ENCODE data around the gene TNRC6C.

Gene TNRC6C, protein sequence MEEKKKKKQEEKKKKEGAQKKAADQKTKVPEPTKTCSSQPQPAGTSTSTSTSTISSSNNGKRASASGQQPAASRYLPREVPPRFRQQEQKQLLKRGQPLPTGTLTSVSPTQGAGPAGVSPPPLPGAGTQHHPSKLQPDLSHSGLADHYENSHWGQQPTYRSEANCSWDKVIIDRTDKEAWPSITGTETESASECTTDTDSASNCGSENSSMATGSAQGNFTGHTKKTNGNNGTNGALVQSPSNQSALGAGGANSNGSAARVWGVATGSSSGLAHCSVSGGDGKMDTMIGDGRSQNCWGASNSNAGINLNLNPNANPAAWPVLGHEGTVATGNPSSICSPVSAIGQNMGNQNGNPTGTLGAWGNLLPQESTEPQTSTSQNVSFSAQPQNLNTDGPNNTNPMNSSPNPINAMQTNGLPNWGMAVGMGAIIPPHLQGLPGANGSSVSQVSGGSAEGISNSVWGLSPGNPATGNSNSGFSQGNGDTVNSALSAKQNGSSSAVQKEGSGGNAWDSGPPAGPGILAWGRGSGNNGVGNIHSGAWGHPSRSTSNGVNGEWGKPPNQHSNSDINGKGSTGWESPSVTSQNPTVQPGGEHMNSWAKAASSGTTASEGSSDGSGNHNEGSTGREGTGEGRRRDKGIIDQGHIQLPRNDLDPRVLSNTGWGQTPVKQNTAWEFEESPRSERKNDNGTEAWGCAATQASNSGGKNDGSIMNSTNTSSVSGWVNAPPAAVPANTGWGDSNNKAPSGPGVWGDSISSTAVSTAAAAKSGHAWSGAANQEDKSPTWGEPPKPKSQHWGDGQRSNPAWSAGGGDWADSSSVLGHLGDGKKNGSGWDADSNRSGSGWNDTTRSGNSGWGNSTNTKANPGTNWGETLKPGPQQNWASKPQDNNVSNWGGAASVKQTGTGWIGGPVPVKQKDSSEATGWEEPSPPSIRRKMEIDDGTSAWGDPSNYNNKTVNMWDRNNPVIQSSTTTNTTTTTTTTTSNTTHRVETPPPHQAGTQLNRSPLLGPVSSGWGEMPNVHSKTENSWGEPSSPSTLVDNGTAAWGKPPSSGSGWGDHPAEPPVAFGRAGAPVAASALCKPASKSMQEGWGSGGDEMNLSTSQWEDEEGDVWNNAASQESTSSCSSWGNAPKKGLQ (N-terminal part only)

DNA sequence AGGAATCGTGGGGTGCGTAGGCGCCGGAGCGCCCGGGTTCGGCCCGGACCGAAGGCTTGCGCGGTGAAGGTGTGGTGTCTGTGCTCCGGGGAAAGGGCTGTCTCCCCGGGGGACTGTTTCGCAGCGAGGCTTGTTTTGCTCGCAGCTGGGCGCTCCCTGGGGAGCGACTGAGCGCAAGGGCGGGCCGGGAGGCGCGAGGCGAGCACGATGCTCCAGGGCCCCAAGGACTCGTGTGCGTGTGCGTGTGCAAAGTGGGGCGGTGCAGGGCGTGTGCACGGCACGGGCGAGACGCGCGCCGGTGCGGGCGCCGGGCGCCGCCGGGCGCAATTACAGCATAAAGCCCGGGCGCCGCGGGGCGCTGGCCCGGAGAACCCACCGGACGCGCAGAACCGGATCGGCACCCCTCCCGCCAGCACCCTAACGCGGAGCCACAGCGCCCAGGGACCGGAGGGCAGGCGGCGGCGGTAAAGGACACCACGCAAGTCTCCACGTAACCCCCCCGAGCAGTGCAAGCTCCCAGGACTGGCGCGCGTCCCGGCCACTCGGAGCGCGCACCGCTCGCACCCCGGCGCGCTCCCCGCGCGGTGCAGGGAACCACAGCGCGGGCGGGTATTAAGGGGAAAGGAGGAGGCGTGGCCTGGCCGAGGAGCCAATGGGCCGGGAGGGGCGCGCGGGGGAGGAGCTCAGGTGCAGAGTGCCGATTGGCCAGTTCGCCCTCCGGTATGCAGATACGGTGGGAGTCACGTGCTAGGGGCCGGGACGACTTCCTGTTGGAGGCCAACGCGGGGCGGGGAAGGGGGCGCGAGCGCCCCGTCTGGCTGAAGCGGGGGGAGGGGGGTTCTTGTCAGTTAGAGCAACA, at the start of gene TNRC6C:
TSS of gene TNRC6C (plus strand) at position 847 of the 859 bp plus-strand sequence. CDS start 45,504 bp downstream, outside the sequence.
- DNase-seq (ENCODE audit: low spot score), result peak; percentile 100

DNA sequence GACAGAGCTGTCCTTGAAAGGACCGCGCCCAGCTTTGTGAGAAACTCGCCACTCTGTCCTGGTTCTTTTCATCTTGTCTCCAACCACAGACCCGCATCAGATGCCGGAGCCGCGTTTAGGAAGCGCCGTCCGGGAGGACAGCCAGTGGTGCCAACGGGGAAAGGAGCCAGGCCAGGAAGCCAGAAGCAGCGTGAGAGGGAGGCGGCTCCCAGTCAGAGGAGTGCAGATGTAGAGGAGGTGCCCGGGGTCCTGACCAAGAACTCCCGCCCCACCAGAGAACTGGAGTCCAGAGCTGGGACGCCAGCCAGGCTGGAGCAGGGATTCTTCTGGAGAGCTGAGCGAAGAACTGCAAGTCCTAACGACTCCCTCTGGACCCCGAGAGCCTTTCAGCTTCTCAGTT, 49.3 kb upstream of the TNRC6C start:
- DNase-seq (ENCODE audit: low spot score), result no peak

DNA sequence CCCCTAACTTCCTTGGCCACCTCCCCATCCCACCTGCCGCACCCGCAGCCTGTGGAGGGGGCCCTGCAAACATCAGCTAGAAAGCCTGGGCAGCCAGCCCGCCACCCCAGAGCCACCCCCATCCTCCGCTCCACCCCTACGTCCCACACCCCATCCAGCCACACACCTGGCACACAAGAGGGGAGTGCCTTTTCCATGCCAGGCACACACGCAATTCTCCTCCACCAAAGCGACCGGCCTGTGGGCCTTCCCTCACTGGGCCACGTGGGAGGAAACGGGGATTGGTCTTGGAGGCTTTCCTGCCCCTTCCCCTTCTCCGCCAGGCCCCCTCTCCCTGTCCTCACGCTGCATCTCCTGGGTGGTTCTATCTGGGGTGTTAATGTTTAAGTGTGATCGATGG, 48.7 kb upstream of the TNRC6C start:
- no peak for DNase-seq (ENCODE audit: low spot score)

DNA sequence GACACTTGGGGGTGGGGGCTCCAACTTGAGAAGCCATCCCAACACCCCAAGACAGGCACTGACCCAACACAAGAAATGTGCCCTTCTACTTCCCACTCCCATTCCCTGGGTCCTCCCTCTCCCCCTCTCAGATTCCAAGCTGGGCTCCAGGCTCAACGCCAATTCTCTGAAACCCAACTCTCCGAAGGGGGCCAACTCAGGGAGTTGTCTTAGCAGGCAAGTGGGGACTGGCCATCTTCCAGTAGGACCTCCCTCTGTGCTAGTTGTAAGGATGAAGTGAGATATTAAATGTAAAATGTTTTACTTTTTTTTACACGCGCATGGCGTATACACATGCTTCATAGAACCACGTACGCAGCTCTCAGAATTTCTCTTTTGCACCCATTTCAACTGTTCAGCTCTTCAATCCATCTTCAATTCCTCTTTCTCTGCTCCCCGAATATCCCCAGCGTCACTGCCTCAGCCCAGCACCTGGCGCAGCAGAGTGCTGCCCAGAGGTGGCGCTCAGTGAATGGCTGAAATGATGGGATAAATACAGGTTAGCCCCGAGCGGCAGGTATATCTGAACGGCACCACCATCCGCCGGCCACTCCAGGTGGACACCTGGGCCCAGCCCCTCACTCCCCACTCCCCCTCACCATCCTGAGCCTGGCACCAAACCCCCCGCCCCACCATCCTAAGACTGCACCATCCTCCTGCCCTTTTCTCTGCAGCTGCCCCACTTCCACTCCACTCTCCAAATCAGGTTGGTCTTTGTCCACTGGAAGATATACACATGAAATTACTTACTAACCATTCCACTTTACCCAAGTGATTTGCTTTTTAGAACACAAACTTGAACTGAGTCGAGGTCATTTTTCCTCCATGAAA, 43.9 kb upstream of the TNRC6C start:
- no peak for DNase-seq (ENCODE audit: low spot score)

DNA sequence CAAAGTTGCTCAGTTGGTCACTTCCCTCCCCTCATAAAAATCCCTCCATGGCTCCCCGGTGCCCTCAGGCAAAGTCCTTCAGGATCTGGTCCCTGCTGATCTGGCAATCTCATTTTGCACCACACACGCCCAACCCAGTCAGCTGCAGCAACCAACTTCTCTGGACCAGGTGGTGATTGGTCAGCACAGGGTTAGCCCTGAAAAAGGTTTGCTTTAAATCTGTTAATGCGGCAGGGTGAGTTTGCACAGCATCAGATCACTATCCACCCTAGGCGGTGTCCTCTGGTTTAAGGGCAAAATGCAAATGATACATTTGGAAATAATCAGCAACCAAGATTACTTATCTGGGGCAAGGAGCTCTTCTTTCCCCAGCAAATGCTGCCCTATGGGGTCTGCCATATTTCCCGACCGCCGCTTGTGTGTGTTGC, 42.9 kb upstream of the TNRC6C start:
- DNase-seq (ENCODE audit: low spot score), result no peak

DNA sequence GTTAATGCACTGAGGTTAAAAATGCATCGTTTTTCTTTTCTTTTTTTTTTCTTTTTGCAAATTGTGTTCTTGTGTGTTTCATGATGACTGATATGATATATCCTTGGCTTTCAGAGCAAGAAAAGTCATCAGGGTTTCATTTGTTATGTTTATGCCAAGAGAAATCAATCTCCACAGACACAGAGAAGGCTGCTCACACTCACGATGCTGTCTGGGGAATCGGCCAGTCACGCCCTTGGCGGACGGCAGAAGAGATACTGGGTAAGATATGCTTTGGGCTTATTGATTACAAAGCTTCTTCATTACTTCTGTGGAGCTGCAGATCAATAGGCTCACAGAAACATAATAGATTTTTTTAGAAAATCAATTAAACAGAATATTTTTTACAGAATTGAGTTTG, 42.2 kb upstream of the TNRC6C start:
- no peak for DNase-seq (ENCODE audit: low spot score)

DNA sequence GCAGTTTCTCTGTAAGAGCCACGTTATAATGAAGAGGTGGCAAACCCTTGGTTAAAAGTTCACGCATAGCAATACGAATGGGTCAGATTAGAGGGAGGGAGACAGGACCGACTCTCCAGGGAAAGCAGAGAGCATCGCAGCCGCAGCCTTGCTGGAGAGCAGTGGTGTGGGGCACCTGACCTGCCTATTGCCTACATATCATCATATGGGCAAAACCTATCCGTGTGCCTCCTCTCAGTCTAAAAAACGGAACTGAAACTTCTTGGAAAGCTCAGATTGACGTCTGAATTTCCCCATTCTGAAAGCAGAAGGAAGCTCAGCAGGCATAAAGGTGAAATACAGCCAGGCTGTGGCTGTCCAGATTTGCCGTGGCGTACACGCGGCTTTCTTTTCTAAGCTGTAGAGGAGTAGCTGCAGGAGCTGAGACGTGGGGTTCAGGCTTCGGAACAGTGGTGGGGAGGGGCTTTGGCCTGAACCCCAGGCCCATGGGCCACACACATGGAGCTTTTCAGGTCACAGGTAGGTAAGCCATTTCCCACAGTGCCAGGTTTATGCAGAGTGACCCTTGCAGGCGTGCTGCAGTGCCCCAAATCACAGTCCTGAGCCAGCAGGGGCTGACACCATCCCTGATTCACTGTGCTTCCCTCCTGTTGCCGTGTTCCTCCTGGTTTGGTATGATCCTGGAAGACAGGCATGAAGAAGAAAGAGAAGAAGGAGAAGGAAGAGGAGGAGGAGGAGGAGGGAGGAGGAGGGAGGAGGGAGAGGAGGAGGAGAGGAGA, 41.6 kb upstream of the TNRC6C start:
- peak; percentile 43 for DNase-seq (ENCODE audit: low spot score)

DNA sequence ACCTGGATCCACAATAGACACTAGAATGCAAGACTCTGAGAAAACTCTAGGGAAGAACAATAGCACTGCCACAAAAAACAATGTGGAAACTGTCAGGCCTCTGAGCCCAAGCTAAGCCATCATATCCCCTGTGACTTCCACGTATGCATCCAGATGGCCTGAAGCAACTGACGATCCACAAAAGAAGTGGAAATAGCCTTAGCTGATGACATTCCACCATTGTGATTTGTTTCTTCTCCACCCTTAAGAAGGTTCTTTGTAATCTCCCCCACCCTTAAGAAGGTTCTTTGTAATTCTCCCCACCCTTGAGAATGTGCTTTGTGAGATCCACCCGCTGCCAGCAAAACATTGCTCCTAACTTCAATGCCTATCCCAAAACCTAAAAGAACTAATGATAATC, 39.2 kb upstream of the TNRC6C start:
- no peak for DNase-seq (ENCODE audit: low spot score)

DNA sequence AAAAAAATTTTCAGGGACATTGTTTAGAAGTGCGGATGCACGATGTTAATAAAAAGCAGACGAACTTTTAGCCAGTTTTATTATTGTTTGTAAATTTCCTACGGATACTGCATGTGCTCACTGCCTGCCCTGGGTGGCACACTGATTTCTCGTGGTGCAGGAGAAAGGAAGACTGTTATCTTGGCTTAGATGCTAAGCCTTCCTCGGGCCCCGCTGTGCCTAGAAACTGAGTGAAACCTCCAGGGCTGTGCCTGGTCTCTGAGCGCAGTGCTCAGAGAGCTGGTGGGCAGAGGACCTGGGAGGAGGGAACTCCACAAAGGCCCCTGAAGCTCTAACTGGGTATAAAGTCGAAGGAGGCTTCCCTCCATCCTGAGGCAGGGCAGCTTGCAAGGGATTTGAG, 35.4 kb upstream of the TNRC6C start:
- DNase-seq (ENCODE audit: low spot score), result no peak

DNA sequence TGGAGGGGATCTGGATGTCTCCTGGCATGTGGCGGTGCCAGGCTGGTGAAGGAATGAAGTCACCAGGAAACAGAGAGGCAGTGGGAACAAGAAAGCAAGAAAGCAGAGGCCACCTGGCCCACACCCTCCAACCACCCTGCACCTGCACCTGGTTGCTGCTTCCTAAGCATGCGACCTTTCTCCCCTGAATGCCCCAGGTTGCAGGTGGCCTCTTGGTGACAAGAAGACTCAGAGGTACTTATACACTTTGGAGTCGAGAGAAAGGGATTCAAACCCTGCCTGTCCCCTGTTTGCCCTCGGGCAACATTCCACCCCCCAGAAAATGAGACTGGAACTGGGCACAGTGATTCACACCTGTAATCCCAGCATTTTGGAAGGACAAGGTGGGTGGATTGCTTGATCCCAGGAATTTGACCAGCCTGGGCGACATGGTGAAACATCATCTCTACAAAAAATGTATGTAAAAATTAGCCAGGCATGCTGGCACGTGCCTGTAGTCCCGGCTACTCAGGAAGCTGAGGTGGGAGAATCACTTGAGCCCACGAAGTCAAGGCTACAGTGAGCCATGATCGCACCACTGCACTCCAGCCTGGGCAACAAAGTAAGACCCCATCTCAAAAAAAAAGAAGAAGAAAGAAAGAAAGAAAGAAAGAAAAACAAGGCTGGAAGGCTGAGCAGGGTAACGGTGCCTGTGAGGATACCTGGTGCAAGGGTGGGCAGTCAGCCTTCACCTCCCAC, 34.6 kb upstream of the TNRC6C start:
- no peak for DNase-seq (ENCODE audit: low spot score)

DNA sequence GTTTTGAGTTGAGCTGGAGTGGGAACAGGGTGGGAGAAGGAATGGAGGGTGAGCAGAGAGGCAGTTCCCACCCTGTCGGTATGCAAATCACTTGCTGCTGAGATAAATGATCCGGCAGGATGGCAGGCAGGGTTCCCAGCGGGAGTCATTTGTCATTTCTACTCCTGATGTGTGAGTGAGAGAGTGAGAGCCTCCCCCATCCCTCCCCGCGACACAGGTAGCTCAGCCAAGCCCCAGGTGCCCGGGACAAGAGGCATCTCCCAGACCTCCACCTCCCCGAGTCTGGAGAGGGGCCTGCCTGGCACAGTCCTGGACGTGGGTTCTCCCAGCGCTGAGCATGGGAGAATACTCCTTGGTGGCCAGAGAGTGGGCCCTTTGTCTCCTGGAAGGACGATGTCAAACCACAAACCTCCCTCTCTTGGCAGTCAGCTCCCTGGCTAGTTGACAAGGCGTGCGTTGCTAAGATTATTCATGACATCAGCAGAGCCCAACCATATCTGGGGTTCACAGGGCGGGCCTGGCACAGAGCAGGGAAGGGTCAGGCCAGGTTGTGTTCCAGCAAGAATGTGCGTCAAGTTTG, 33.7 kb upstream of the TNRC6C start:
- peak; percentile 74 for DNase-seq (ENCODE audit: low spot score)

DNA sequence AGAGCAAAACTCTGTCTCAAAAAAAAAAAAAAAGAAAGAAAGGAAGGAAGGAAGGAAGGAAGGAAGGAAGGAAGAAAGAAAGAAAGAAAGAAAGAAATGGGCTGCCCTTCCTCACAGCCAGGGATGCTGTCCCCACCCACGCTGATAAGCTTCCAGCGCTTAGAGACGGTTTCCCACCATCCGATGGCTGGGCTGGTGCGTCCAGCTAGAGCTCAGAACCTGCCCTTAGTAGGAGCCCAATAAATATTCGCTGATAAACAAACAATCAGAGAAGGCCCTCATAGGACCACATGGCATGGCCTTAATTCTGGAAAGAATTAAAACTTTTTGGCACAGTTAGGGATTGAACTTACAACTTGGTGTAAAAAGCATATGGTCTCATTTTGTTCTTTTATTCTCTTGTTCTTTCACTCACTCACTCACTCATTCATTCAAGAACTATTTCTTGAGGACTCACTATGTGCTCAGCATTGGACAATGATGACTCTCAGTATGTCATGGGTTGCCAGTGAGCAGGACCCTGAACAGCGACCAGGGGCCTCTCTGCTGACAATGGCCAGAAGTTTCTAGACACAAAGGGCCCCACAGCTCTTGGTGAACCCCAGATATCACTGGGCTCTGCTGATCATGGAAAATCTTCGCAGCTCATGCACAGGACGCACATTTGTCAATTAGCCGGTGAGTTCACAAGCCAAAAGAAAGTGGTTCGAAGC, 32.5 kb upstream of the TNRC6C start:
- no peak for DNase-seq (ENCODE audit: low spot score)

DNA sequence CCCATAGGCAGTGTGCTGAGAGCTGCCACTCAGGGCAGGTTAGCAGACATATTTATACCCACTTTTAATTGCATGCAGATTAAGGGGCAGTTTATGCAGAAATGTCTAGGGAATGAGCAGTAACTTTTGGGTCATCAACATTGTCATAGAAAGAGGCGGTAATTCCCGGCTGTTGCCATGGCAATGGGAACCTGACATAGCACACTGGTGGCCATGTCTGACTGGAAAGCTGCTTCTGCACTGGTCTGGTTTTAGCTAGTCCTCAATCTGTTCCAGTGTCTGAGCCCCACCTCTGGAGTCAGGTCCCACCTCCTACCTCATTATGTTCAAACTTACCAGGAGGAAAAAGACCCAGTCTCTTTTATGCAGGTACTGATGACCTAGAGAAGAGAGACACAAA, 31.5 kb upstream of the TNRC6C start:
- no peak for DNase-seq (ENCODE audit: low spot score)

DNA sequence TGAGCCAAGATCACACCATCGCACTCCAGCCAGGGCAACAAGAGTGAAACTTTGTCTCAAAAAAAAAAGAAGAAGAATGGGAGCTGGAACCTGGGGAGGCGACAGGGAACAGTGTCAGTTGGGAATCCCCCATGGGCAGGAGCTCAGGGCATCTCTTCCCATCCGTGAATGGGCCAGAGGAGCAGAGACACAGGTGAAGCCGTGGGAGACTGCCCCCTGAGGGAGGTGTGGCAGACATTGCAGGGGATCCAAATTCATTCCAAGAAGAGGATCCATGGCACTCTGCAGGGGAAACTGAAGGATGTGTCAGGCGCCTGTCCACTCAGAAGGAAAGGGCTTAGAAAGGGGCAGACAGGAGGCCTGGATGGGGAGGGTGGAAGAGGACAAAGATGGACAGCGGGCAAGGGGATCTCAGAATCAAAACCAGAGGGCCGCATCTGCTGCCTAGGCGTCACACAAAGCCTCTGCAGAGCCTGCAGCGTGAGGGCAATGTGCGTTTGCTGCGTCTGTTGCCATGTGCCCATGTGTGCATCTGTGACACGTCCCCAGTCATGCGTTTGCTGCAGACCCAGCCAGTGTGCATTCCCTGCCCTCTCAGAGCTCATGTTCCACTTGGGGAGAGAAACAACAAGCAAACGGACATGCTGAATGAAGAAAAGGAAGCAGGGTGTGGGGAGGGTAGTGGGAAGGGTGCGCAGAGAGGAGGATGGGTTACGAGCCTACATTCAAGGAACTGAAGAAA, 30.6 kb upstream of the TNRC6C start:
- DNase-seq (ENCODE audit: low spot score), result no peak

DNA sequence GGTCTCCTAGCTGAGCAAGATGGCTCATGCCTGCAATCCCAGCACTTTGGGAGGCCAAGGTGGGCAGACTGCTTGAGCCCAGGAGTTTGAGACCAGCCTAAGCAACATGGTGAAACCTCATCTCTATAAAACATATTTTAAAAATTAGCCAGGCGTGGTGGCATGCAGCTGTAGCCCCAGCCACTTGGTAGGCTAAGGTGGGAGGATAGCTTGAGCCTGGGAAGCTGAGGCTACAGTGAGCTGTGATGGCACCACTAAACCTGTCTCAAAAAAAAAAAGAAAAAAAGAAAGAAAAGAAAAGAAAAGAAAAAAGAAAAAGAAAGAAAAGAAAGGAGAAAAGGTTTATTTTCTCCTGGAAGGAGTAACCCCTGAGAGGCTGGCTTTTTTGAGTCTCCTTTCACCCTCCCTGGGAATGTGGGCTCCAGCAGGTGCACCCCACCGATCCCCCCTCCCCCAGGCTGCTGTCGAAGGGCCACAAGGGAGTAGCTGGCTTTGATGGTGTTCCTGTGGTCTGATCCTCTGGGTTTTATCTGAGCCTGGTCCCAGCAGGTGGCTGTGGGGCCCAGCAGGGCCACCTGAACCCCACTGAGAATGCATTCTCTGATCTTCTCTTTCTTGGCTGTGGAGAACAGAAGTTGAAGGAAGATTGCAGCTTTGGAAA, 29.9 kb upstream of the TNRC6C start:
- no peak for DNase-seq (ENCODE audit: low spot score)

DNA sequence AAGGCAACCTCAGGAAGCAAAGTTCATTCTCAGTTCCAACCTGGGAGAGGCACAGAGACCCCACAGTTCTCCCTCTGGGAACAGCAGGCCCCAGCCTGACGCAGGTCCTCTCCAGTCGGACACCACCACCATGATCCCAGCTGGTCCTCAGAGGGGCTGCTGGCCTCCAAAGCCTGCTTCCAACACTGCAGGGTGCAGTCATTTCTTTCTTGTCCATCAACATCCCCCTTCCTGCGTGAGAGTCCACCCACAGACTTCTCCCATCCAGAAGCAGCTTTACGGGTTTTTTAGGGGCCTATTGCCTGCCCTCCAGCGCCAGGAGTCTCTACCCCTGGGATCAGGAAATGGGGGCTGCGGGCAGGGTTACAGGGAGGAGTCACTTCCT, 29.3 kb upstream of the TNRC6C start:
- DNase-seq (ENCODE audit: low spot score), result no peak
